NCI-H2029 treated with DMSO at 0.1 percent for 48 hours (cell line): ENCODE data around the gene GEMIN2.
A peak's percentile ranks its signal among the peaks of the same experiment; 100 is the strongest.
"Not testable (repeated sequence)": the region's sequence is repeated elsewhere in the genome, so short reads cannot be mapped to it uniquely, and the experiment has no call there.

ENCODE experiments used
- DNase-seq: peaks from one replicate; lab custom pipeline; 2025; lab: John Stamatoyannopoulos, UW

The GEMIN2 gene

GRCh38 chr14:39114073-39114838, at the start of gene GEMIN2:
Gene GEMIN2, plus strand, starts transcription at chr14:39114323. Its CDS starts 16 bp downstream, at chr14:39114339.
- DNase-seq, result peak; percentile 97

GRCh38 chr14:39069169-39069805, 44.8 kb upstream of the GEMIN2 start:
- DNase-seq, result not testable (repeated sequence)

- no peak for DNase-seq
Observed at GRCh38 chr14:39069923-39070322, 44.2 kb upstream of the GEMIN2 start.

- no peak for DNase-seq
Observed at GRCh38 chr14:39071096-39071495, 43.0 kb upstream of the GEMIN2 start.

- no peak for DNase-seq
Observed at GRCh38 chr14:39080886-39081285, 33.2 kb upstream of the GEMIN2 start.

- no peak for DNase-seq
Observed at GRCh38 chr14:39083127-39083526, 31.0 kb upstream of the GEMIN2 start.

- DNase-seq, result no peak
Observed at GRCh38 chr14:39085933-39086332, 28.2 kb upstream of the GEMIN2 start.

GRCh38 chr14:39087493-39087892, 26.6 kb upstream of the GEMIN2 start:
- DNase-seq, result no peak

GRCh38 chr14:39090548-39091111, 23.5 kb upstream of the GEMIN2 start:
- DNase-seq, result no peak

- DNase-seq, result no peak
Observed at GRCh38 chr14:39091716-39092115, 22.4 kb upstream of the GEMIN2 start.

GRCh38 chr14:39094515-39094914, 19.6 kb upstream of the GEMIN2 start:
- DNase-seq, result no peak

GRCh38 chr14:39097159-39097558, 17.0 kb upstream of the GEMIN2 start:
- no peak for DNase-seq

- DNase-seq, result not testable (repeated sequence)
Observed at GRCh38 chr14:39099215-39099614, 14.9 kb upstream of the GEMIN2 start.

GRCh38 chr14:39099748-39100147, 14.4 kb upstream of the GEMIN2 start:
- DNase-seq, result no peak

- DNase-seq, result no peak
Observed at GRCh38 chr14:39102265-39102968, 11.7 kb upstream of the GEMIN2 start.

GRCh38 chr14:39102969-39103957, 10.9 kb upstream of the GEMIN2 start, which contains the start of gene SEC23A:
Gene SEC23A, minus strand, starts transcription at chr14:39103235. Its CDS starts 7,117 bp downstream, at chr14:39096118.
- peak; percentile 71 for DNase-seq

- not testable (repeated sequence) for DNase-seq
Observed at GRCh38 chr14:39104078-39104801, 9.9 kb upstream of the GEMIN2 start.

GRCh38 chr14:39107591-39107996, 6.5 kb upstream of the GEMIN2 start:
- DNase-seq, result no peak

GRCh38 chr14:39108791-39109190, 5.3 kb upstream of the GEMIN2 start:
- DNase-seq, result no peak

GRCh38 chr14:39109893-39110715, 4.0 kb upstream of the GEMIN2 start:
- no peak for DNase-seq
